ENCODE measurements around the gene CAPN13.

The CAPN13 gene

GRCh38 chr2:30778611-30779010 is 28.6 kb downstream of the CAPN13 start:
- no peak for TF ChIP-seq CTCF (IDR thresholded peaks at IDR 0.05; ENCODE audit: extremely low read depth, missing control alignments)
- no peak for DNase-seq (ENCODE audit: low spot score)

GRCh38 chr2:30777661-30778505 is 29.4 kb downstream of the CAPN13 start:
- TF ChIP-seq CTCF (IDR thresholded peaks at IDR 0.05; ENCODE audit: extremely low read depth, missing control alignments) = no peak

GRCh38 chr2:30776831-30777635 is 30.2 kb downstream of the CAPN13 start:
- no peak for DNase-seq (ENCODE audit: low spot score)
- TF ChIP-seq CTCF (IDR thresholded peaks at IDR 0.05; ENCODE audit: extremely low read depth, missing control alignments) = no peak

More at GRCh38 chr2:30777661-30778505, 29.4 kb downstream of the CAPN13 start:
- no peak for DNase-seq (ENCODE audit: low spot score)

- no peak for DNase-seq (ENCODE audit: low spot score)
- no peak for TF ChIP-seq CTCF (IDR thresholded peaks at IDR 0.05; ENCODE audit: extremely low read depth, missing control alignments)
Measured at GRCh38 chr2:30775833-30776232, 31.4 kb downstream of the CAPN13 start.

GRCh38 chr2:30772021-30772705 is 35.1 kb downstream of the CAPN13 start:
- no peak for DNase-seq (ENCODE audit: low spot score)
- TF ChIP-seq CTCF (IDR thresholded peaks at IDR 0.05; ENCODE audit: extremely low read depth, missing control alignments) = no peak

- DNase-seq (ENCODE audit: low spot score) = no peak
- no peak for TF ChIP-seq CTCF (IDR thresholded peaks at IDR 0.05; ENCODE audit: extremely low read depth, missing control alignments)
Measured at GRCh38 chr2:30770816-30771576, 36.2 kb downstream of the CAPN13 start.

Data from GM20000 (cell line).